GM20431 (cell line): ENCODE results near the gene CREG2.
"Not testable (repeated sequence)": the region's sequence is repeated elsewhere in the genome, so short reads cannot be mapped to it uniquely, and the experiment has no call there.

ENCODE experiments used
- in situ Hi-C: fragments of 300-500 bp; cut with MseI, MboI; formaldehyde crosslinking; loops from one replicate; pipeline ENCODE4 v1.15.0; 2020; ENCODE audit warnings: low sequenced_read_pairs; ENCODE audit not compliant: unreplicated experiment

CREG2 gene

DNA sequence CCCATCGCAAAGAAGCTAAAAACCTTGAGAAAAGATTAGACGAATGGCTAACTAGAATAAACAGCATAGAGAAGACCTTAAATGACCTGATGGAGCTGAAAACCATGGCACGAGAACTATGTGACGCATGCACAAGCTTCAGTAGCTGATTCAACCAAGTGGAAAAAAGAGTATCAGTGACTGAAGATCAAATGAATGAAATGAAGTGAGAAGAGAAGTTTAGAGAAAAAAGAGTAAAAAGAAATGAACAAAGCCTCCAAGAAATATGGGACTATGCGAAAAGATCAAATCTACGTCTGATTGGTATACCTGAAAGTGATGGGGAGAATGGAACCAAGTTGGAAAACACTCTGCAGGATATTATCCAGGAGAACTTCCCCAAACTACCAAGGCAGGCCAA is 70.7 kb downstream of the CREG2 start:
- in situ Hi-C loops = not testable (repeated sequence)

DNA sequence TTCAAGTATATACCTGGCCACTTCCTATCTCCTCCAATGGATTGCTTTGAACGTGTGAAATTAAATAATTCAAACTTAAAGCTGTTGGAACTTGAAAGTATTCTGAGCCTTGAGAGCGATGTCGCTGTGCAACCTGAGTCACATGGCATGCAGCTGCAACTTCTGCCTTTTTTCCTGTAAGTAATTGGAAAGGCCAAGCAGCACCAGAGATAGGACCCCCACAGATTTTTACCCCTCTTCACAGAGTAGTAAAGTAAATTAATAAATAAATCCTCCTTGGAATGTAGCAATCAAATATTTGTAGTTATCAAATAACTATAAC is 75.6 kb downstream of the CREG2 start:
- in situ Hi-C loops = no loop called here

DNA sequence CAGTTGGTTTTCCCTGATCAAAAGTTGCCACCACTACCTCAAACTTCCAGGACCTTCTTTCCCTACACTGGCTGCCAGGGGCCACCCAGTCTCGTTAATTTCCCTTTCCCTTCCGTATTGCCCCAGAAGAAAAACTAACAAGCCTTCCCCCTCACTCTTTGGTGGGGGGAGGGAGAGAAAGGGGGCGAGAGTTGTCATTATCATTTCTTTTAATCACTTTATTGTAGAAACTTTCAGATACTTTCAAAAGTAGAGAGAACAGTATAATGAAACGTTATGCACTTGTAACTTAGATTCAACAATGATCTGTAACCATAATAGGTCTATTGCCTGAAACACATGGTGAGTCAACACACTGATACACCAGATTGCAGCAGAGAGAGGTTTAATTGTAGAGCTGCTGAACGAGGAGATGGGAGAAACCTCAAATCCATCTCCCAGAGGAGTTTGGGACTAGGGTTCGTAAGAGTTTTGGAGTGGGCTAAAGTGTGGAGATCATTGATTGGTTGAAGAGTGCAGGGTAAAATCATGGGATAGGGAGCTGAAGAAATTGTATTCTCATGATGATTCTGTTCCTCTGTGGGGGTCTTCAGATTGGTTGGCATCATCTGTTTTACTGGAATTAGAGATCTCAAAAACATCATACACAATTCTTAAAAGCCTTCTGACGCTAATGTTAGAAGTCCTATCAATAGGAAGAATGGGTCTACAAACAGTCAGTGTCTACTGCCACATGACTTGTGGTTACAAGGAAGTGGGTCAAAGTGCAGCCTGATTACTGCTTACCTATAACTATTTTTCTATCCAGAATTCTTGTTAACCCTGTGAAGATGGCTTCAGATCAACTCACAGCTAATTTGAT is 76.2 kb downstream of the CREG2 start:
- in situ Hi-C loops = no loop called here

DNA sequence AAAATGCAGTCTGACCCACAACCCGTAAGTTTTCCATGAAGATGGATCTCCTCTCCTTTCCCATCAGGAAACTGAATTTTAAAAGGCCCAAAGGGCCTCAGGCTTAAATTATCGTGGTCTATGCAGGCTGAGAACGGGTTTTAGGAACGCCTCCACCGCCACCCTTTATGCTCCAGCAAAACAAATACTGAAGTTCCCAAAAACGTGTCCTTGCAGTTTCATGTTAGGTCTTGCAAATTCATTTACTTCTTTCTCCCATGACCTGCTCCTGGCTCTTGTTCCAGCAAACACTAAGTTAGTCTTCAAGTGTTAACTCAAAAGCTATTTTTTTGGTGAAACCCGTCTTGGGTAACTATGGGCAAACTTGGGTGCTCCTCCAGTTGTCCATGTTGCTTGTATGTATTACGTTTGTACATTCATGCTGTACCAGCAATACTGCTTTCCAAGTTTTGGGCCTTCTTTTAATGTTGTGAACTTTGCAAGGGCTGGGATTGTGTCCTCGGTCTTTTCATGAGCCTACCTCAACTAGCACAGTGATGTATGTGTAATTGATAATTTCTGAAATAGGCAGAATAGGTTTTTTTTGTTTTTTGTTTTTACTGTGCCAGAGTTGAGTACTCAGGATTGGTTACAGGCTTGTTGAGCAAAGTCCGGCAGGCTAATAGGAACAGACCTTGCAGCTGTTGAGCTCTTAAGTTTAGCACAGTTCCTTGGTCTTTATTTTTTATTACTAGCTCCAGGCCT is 77.0 kb downstream of the CREG2 start:
- in situ Hi-C loops = no loop called here

DNA sequence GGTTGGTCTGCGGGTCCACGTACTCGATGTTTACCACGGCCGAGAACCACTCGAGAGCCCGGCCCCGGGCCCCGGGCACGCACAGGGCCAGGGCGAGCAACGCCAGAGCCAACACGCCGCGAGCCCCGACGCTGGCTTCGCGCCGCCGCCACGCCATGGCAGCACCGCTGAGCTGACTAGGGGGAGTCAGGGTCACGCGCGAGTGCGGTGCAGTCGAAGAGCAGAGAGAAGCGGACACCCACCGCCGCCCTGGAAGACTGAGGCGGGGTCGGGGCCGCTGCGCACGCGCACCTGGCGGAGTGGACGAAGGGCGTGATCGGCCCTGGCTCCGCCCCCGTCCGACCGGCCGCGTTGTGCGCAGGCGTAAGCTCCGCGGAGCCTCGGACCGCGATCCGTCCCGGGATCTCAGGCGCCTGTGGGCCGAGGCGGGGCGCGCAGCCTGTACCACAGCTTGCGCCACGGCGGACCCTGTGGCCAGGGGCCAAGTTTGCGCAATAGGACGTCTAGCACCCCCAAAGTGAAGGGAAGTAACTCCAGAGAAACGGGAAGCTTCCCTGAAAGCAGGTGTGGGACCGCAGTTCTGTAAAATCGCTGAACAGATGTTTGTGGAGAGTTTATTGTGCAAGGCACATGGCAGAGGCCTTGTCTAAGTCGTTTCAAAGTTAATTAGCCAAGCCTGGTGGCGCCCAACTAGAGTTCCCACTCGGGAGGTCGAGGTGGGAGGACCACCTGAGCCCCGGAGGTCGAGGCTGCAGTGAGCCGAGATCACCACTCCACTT is 78.7 kb downstream of the CREG2 start, which contains the start of gene RNF149:
Gene RNF149, minus strand, starts transcription at position 270 of the 779 bp plus-strand sequence. Its CDS starts 113 bp downstream, at position 157.
- in situ Hi-C loops = no loop called here

DNA sequence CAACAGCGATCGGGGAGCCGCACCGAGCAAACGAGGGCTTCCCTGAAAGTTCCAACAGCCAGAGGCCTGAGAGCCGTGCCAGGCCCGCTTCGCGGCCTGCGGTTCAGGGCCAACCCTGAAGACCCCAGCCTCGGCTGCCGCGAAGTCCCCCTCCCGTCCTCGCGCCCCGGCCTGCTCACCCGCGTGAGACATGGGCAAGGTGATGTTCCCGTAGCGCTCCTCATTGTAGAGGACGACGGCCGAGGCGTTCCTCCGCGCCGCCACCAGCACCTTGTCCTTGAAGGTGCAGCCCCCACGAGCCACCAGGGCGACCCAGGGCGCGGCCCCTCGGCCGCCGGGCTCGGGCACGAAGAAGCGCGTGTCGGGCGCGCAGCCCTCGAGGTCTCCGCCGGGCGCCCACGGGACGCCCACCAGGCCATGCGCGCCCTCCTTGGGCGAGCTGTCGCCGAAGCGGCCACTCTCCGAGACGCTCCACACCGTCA is 79.3 kb downstream of the CREG2 start:
- in situ Hi-C loops = no loop called here

DNA sequence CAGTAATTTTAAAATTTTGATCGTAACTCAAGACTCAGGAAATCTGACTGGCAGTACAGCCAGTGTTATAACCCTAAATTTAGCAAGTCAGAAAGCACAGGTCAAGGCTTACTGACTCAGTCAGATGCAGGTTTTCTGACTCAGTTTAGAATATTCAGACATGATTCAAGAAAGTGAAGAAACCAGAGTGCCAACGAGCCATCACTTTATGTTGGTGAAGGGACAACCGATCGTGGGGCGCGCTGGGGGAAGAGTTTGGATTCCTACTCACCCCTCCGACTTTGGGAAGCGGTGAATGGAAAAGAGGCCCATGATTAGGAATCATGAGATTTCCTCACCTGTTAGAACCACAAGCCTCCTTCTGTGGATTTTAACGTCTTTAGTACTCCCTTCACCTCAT is 79.8 kb downstream of the CREG2 start:
- in situ Hi-C loops = no loop called here

DNA sequence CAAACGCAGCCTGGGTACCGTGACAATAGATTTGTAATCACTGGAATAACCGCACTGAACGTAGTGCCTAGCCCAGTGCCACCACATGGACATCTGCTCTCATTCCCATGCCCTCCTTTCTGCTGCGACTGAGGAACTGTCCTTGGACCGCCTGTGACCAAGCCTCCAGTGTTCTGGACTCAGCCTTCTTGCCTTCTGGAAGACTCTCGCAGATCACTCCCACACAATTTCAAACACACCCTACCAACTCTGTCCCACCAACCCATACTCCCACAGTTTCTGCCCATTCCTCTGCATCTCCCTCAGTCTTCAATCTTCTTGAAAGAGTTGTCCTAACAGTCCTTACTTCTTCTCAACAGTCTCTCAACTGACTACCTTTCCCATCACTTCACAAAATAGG is 80.9 kb downstream of the CREG2 start:
- in situ Hi-C loops = no loop called here

DNA sequence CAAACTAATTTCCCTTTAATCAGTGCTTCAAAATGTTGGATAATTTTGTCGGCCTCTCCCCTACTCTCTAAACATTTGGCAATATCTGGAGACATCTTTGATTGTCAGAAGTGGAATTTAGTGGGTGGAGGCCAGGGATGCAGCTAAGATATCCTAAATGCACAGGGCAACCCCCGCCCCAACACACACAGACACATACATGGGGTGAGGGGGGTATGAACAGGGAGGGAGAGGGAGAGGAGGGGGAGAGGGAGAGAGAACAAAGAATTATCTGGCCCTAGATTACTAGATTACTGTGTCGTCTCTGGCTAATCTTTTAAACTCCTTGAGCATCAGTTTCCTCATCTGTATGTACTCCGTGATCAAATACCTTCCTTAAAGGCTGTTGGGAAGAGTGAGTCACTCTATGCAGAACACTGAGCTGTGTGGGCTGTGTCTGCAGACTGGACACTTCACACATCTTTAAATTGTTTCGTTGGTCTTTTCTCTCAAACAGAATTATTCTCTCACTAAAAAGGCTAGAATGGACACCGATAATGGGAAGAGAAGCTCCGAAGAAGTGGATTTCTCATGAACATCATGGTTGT is 81.7 kb downstream of the CREG2 start:
- in situ Hi-C loops = no loop called here

DNA sequence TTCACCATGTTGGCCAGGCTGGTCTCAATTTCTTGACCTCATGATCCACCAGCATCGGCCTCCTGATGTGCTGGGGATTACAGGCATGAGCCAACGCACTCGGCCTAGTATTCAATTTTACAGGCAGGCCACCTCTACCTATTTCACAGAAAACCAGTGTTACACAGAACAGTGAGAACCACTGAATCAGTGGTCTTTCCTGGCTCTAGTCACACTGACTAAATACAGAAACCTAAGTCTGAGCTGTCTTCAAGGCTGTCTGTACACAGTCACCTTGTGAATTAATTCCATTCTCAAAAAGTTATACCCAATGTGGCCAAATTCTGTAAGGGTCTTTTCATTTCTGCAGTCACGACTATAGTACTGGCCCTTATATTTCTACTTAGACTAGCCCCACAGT is 82.3 kb downstream of the CREG2 start:
- in situ Hi-C loops = no loop called here

DNA sequence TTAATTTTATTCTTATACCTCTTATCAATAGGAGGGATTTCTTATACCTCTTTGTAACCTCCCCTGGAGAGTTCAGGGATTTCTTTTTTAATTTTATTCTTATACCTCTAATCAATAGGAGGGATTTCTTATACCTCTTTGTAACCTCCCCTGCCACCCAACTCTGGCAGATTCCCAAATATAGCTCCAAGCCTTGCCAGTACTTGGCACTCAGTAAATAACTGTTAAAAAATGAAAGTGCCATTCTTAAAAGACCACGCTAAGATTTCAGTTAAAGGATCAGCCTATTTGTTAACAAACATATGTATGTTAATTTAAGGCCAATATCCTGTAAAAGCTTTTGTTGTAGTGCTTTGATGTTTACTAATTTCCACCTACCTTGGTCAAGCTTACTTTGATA is 83.6 kb downstream of the CREG2 start:
- in situ Hi-C loops = no loop called here

DNA sequence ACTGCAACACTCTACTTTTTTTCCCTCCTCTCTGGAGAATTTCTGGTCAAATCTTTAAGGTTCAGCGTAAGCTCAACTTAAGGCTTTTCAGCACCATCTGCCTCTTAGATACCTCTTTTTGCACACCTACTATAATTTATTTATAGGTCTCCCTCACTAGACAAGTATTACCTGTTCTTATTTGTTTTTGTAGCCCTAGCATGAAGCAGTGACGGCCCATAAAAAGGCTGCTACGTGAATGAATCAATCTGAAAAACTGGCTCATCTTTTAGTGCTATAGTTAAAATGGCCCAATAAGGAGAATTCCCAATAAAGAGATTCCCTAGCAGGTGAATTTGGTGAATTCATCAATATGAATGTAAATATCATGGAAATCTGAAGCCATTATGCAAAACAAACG is 85.3 kb downstream of the CREG2 start:
- in situ Hi-C loops = no loop called here

DNA sequence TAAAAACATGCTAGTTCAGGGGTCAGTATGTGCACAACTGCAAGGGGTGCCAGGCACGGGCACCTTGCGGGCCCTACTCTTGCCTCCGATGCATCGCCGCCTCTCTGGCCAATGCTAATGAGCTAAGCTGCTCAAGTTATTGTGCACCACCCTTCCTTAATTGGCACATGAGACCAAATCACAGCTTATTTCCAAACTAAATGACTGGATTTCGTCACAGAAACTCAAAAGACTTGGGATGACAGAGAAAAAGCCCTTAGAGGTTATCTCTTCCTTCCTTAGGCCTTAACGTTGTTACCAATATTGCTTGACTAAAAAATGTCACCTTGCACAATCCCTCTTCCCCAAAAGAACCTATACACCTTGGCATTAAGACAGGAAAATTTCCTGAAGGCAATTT is 86.5 kb downstream of the CREG2 start:
- in situ Hi-C loops = no loop called here

DNA sequence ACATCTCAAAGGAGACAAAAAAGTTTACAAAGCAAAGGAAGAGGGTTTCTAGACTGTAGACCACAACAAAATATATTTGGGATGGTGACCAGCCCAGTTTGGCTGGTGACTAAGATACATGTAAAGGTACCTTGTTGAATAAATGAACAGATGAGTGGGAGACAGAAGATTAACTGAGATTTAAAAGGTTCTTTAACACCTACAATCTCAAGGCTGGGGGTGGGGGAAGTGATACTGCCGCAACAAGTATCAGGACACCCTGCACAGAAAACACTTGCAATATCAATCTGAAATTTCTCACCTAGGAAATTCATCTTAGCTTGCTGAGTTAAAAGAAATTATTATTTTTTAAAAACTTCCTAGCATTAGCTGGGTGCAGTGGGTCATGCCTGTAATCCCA is 87.1 kb downstream of the CREG2 start:
- in situ Hi-C loops = no loop called here

DNA sequence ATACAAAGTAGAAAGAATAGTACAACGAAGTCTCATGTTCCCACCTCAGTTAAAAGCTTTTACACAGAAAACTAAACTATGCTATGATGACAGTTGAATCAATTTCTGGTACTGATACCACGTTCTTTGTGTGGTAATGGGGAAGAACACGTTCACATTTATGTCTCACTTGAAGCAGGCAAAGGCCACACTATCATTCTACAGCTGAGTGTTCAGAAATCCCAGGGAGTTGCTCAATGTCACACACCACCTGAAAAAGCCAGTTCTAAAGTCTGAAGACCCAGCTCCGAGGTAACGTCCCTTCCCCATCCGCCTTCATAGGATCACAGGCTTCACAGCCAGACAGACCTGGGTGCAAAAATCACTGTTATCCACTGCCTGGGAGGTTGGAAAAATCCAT is 87.7 kb downstream of the CREG2 start:
- in situ Hi-C loops = no loop called here

DNA sequence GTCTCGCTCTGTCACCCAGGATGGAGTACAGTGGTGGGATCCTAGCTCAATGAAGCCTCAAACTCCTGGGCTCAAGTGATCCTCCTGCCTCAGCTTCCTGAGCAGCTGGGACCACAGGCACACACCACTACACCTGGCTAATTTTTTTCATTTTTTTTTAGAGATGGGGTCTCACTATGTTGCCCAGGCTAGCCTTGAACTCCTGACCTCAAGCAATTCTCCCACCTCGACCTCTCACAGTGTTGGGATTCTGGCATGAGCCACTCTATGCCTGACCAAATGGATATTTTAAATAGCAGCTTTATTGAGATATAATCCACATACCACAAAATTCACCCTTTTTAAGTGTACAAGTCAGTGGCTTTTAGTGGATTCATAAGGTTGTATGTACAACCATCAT is 89.9 kb downstream of the CREG2 start:
- in situ Hi-C loops = no loop called here

DNA sequence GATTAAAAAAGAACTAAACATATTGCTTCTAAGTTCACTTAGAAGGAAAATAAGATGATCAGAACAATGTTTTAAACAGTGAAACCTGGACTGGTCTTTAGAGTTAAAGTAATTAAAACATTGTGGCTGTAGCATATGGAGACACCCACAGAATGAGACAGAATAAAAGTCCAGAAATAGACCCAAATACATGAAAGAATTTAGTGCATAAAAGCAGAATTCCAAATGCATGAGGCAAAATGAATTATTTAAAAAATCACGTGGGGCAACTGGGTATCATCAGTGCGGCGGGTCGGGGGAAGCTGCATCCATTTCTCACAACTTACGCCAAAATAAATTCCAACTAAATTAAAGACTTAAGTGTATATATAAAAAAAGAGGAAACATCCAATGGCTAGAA is 90.9 kb downstream of the CREG2 start:
- in situ Hi-C loops = no loop called here

DNA sequence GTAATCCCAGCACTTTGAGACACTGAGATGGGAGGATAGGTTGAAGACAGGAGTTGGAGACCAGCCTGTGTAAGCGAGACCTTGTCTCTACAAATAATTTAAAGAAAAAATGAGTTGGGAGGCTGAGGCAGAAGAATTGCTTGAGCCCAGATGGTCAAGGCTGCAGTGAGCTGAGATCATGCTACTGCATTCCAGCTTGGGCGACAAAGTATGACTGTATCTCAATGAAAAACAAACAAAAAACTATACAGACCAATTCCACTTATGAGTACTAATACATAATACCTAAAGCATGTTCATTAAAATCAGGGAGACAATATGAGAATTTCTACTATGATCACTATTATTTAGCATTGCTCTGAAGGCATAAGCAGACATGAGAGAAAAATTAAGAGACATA is 91.4 kb downstream of the CREG2 start:
- in situ Hi-C loops = no loop called here
